ENCODE measurements around the gene HNRNPM.
A peak's percentile ranks its signal among the peaks of the same experiment; 100 is the strongest.
"Not testable (repeated sequence)": the region's sequence is repeated elsewhere in the genome, so short reads cannot be mapped to it uniquely, and the experiment has no call there.

Gene HNRNPM

GRCh38 chr19:8506402-8506957 is 61.7 kb downstream of the HNRNPM start:
- DNase-seq (ENCODE audit: extremely low read depth, low read depth) = no peak
- TF ChIP-seq CTCF (IDR thresholded peaks at IDR 0.05; ENCODE audit: low read depth, low read length, missing control alignments) = no peak
- H3K4me3 ChIP-seq (replicated peaks; ENCODE audit: low read depth, low read length) = peak overlapping the region; percentile 49; the same call in 1 of the 2 replicates

- DNase-seq (ENCODE audit: extremely low read depth, low read depth) = no peak
- TF ChIP-seq CTCF (IDR thresholded peaks at IDR 0.05; ENCODE audit: low read depth, low read length, missing control alignments) = no peak
- no peak overlapping the region for H3K4me3 ChIP-seq (replicated peaks; ENCODE audit: low read depth, low read length)
These were observed 65.9 kb downstream of the HNRNPM start for GRCh38 chr19:8510589-8511115.

- DNase-seq (ENCODE audit: extremely low read depth, low read depth) = no peak
- H3K4me3 ChIP-seq (replicated peaks; ENCODE audit: low read depth, low read length) = no peak overlapping the region
- no peak for TF ChIP-seq CTCF (IDR thresholded peaks at IDR 0.05; ENCODE audit: low read depth, low read length, missing control alignments)
These were observed 66.9 kb downstream of the HNRNPM start for GRCh38 chr19:8511573-8512101.

- DNase-seq (ENCODE audit: extremely low read depth, low read depth) = no peak
- no peak for TF ChIP-seq CTCF (IDR thresholded peaks at IDR 0.05; ENCODE audit: low read depth, low read length, missing control alignments)
These were observed 67.6 kb downstream of the HNRNPM start for GRCh38 chr19:8512115-8512967.

GRCh38 chr19:8513036-8513686 is 68.4 kb downstream of the HNRNPM start:
- no peak for TF ChIP-seq CTCF (IDR thresholded peaks at IDR 0.05; ENCODE audit: low read depth, low read length, missing control alignments)
- no peak for DNase-seq (ENCODE audit: extremely low read depth, low read depth)
- H3K4me3 ChIP-seq (replicated peaks; ENCODE audit: low read depth, low read length) = peak overlapping the region; percentile 56

More at GRCh38 chr19:8512115-8512967, 67.6 kb downstream of the HNRNPM start:
- H3K4me3 ChIP-seq (replicated peaks; ENCODE audit: low read depth, low read length) = 0 out of 2 replicates have a peak overlapping the region, but pooled peaks have one; percentile 56

GRCh38 chr19:8513687-8514504 is 69.1 kb downstream of the HNRNPM start, which contains the start of gene ZNF414:
TSS of gene ZNF414 (minus strand) at chr19:8514167. CDS start at chr19:8514046, 121 bp downstream.
- TF ChIP-seq CTCF (IDR thresholded peaks at IDR 0.05; ENCODE audit: low read depth, low read length, missing control alignments) = no peak
- peak within 1 kb of the TSS; percentile 56 for H3K4me3 ChIP-seq (replicated peaks; ENCODE audit: low read depth, low read length)
- peak; percentile 92 for DNase-seq (ENCODE audit: extremely low read depth, low read depth)

GRCh38 chr19:8514505-8515009 is 69.8 kb downstream of the HNRNPM start:
- not testable (repeated sequence) for DNase-seq (ENCODE audit: extremely low read depth, low read depth)
- peak overlapping the region; percentile 56 for H3K4me3 ChIP-seq (replicated peaks; ENCODE audit: low read depth, low read length)
